Frontal cortex (tissue), 4 donors: ENCODE data around the gene MNAT1. TPM values are rescaled to one million over a fixed set of nuclear protein-coding genes. Genes with fewer than 3 reads are reported as not detected.
"Not testable (repeated sequence)": the region's sequence is repeated elsewhere in the genome, so short reads cannot be mapped to it uniquely, and the experiment has no call there.

Experiments used
- DNase-seq, 2 donors: peaks; one replicate each; pipeline ENCODE4 v3.0.0; 2012; ENCODE audit warnings: low spot score in 2 of 2
- FAIRE-seq: peaks from 2 replicates; lab custom pipeline; 2012; peaks lifted over from hg19 to GRCh38; lab: Jason Lieb, UNC
- total RNA-seq: library from RNA; depleted of rRNA; stranded (reverse); fragments of >200 nt; gene quantifications from one replicate; pipeline ENCODE4 v1.2.3, GENCODE V29; 2014
- donor health status: control.
- donor health status: control.
- donor health status: control.

Gene MNAT1
- total RNA-seq, 1 donor from 2014 or later: 76.2 TPM

DNA sequence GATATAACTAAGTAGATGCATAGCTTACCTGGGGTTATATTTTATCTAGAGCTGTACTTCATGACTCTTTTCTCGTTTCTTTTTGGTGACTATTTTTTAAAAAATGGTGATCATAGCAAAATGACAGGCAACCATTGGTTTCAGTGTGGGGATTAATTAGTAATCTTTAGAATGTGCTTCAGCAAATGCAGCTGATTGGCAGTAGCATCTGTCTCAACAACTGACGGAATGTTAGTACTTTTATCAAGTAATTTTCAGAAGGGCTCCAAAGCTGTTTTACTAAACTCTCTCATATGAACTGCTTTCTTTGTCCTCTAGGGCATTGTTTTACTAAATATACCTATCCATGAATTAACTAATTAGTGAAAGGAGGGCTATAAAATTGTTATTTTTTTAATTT lies 128.7 kb downstream of the MNAT1 start:
- DNase-seq: no peak
- no peak for FAIRE-seq

DNA sequence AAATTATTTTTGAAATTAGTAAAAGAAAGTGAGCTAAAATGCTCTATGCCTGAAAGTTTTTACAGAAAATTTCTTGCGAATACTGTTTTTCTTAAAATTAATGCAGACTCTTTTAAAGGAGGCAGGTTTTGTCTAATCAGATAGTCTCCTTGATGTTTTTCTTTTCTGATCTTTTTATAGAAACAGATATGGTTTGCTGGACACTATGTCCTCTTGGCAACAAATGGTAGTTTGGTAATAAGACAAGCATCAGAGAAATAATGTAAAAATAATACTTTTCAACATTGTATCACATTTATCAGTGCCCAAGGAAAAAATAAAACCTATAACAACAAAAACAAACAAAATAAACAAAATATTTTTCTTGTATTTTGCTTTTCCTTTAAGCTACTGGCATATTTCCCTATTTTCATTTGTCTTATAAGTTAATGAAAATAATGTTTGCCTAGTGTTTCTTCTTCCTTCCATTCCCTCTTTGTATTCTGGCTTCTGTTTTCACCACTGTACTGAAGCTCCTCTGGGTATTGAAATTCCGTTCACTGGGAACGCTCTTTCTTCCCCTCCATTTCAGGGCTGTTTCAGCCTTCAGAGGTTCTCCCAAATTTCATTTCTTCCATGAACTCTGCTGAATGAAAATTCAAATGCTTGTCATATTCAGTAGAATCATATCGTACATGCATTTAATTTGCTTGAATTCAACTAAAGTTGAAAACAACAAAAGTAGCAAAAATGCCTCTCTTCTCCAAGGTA lies 131.0 kb downstream of the MNAT1 start:
- FAIRE-seq (no peak), DNase-seq (no peak)

DNA sequence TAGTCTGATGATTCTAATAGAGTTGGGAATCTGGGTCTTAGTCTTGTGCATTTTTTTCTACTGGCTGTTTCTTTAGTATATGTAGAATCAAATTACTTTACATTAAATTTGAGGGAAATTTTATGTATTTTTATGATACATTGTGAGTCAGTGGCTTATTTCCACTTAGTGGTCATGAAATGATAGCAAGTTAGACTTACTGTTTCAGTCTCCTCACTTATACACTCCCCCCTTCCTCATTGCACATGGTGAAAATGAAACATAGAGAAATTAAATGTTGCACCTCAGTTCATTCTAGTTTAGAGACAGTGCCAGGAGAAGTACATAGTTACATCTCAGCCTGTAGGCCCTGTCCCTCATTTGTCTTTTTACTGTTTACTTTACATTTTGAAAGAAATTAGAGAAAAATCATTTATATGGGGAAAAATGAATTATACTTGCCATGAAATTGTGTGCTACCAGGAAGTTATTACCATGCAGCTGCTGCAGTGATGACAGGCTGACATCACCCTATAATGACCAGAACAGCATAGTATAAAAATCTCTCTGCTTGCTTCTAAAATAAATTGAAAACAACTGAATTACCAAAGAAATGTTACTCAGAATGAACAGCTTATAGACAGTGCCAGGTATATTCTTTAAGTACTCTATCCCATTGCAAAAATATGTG lies 133.1 kb downstream of the MNAT1 start:
- no peak for FAIRE-seq

DNA sequence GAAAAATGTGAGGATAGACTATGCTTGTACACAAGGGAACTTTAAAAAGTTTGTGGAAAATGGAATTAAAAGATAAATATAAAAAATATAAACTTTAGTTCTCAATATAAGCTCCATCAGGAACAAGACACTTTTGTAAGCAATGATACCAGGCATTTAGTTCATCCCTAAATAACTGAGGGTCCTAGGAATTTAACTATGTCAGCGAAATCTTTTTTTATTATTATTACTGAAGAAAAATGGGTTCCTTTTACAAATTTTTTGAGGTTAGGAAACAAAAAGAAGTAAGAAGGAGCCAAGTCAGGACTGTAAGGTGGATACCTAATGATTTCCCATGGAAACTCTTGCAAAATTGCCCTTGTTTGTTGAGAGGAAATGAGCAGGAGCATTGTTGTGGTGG lies 143.6 kb downstream of the MNAT1 start:
- FAIRE-seq: no peak
- DNase-seq: no peak

More for the DNA sequence above, 133.1 kb downstream of the MNAT1 start:
- no peak for DNase-seq

DNA sequence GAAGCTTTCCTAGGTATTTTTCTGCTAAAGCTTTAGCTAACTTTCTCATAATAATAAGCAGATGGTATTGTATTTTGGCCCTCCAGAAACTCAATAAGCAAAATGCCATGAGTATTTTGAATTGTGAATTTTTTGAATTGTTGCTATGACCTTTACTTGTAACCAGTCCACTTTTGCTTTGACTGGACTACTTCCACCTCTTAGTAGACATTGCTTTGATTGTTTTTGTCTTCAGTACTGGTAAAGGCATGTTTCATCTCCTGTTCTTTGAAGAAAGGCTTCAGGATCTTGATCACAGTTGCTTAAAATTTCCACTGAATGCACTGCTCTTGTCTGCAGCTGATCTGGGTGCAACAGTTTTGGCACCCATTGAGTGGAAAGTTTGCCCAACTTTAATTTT lies 144.0 kb downstream of the MNAT1 start:
- DNase-seq (no peak), FAIRE-seq (no peak)

DNA sequence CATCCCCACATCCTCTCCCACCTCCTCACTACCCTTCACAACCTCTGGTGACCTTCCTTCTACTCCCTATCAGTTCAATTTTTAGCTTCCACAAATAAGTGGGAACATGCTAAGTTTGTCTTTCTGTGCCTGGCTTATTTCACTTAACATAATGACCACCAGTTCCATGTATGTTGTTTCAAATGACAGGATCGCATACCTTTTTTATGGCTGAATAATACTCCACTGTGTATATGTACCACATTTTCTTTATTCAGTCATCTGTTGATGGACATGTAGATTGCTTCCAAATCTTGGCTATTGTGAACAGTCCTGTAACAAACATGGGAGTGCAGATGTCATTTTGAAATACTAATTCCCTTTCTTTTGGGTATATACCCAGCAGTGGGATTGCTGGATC lies 147.7 kb downstream of the MNAT1 start:
- FAIRE-seq: no peak

DNA sequence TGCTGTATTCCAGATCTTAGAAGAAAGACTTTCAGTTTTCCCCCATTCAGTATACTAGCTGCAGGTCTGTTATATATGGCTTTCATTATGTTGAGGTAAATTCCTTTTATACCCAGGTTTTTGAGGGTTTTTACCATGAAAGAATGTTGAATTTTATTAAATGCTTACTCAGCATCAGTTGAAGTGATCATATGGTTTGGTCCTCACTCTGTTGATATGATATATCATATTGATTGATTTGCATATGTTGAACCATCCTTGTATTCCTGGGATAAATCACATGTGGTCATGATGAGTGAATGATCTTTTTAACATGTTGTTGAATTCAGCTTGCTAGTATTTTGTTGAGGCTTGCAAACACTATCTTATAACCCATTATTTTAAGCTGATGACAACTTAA lies 149.6 kb downstream of the MNAT1 start:
- DNase-seq (no peak), FAIRE-seq (no peak)

More for the DNA sequence above, 147.7 kb downstream of the MNAT1 start:
- DNase-seq: no peak

DNA sequence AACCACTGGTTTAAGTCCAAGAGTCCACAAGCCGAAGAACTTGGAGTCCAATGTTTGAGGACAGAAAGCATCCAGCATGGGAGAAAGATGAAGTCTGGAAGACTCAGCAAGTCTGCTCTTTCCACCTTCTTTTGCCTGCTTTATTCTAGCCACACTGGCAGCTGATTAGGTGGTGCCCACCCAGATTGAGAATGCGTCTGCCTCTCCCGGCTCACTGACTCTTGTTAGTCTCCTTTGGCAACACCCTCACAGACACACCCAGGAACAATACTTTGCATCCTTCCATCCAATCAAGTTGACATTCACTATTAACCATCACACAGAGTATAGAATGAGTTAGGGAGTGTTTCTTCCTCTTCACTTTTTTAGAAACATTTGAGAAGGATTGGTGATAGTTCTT lies 156.1 kb downstream of the MNAT1 start:
- not testable (repeated sequence) for DNase-seq, FAIRE-seq

DNA sequence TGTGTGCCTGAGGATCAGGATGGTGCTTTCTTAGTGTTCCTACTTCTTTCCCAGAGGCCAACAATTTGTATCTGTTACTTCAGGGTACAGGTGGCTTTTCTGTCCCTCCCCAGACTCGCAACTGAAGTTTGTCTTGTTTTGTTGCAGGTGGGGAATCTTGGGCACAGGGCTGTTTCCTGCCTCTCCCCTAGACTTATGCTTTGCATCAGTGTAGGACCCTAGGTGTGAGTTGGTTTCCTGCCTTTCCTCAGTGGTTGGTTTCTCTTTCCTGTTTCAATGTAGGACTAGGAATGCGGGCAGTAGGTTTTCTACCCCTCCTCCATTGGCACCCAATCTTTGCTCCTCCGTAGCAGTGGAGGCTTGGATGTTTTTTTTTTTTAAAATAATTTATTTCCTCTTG lies 159.3 kb downstream of the MNAT1 start:
- FAIRE-seq: no peak
- DNase-seq: no peak

DNA sequence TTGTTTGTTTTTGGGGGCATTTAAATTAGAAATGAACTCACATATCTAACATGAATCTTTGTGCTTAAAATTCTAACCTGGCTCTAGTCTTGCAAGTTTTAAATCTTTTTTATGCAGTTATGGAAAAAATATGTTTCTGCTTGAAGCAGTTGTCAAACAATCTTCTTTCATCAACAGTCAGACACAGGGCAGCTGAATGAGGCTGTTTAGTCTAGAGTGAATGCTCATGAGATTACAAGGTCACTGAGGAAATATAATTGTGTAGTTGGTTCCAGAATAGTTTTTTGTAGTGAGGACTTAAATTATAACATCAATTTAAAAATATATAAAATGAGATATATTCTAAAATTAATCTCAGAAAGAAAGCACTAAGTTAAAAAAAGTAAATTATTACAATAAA lies 169.8 kb downstream of the MNAT1 start:
- FAIRE-seq: no peak
- no peak for DNase-seq

DNA sequence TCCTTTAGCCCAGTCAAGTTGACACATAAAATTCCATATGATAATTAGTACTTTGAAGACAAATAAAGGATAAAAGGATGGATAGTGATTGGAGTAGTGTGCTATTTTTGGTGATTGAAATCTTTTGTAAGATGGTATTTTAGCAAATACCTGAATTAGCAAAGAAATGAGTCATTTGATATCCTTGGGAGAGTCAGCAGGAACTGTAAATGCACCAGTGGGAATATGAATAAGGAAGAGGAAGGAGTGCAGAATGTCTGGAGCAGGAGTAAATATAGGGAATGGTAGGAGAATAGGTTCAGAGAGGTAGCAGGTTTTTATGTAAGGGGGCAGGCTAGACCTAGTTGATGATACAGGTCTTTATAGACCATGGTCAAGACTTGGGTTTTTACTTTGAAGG lies 171.4 kb downstream of the MNAT1 start:
- DNase-seq (no peak), FAIRE-seq (no peak)

DNA sequence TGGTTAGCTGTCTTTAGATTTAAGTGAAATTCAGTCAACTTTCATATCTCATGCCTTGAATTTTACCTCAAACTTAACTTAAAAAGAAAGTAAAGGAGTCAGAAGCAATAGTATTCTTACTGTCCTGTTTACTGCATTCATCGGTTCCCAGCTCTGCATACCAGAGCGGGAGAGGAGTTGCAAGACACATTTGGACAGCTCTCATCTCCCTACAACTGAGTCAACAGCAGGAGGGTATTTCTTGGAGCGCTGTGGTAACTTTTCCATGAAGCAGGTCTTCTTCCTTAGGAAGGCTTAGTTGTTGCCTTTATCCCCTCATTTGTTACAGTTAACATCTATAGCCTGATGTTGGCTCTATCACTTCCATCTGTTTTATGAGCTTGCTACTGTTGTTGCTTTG lies 181.2 kb downstream of the MNAT1 start:
- FAIRE-seq (no peak), DNase-seq (no peak)

DNA sequence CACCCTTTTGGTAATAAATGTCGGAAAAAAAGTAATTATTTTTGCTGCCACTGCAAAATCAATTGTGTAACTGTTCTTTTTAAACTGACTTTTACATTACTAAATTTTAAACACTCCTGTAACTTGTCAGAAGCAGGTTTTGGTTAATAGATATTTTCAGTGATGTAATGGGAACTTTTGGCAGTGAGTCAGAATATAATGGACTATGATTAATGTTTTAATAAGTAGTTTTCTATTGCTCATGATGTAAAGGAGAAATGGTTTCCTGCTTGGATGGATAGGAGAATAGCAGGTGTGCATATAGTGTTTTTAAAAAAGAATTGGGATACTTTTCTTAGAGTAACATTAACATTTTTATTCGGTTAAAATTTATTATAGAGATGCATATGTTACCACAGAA lies 187.5 kb downstream of the MNAT1 start:
- no peak for DNase-seq
- FAIRE-seq: no peak

DNA sequence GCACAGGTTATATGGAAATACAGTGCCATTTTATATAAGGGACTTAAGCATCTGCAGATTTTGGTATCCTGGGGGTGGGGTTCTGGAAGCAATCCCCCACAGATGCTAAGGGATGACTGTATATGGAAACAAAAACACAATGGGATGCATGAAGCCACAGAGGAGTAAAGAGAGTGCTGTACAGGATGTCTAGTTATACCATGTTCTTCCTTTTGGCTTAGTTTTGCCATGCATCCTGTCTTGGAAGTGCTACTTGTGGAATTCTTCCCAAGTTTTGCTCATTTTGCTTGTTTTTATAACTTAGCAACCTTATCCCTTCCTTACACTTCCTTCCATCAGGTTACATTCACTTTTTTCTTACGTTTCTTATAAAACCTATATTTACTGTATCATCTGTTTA lies 190.7 kb downstream of the MNAT1 start:
- FAIRE-seq (no peak), DNase-seq (no peak)

DNA sequence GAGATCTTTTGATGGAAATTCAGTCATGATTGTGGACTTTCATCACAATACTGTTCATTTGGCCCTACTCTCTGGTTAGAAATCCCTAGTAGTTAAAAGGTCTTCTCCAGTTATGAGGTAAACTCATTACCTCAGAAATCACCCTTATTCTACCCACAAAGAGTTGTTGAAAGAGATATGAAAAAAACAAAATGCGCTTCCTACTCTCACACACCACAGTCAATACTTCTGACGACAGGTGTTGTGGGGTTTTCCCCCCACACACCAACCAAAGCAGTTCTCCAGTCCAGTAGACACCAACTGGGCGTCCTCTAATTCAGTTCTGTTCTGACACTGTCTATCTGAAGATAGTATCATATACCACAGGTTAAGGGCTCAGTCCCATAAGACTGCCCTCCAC lies 191.4 kb downstream of the MNAT1 start:
- no peak for FAIRE-seq
- no peak for DNase-seq

DNA sequence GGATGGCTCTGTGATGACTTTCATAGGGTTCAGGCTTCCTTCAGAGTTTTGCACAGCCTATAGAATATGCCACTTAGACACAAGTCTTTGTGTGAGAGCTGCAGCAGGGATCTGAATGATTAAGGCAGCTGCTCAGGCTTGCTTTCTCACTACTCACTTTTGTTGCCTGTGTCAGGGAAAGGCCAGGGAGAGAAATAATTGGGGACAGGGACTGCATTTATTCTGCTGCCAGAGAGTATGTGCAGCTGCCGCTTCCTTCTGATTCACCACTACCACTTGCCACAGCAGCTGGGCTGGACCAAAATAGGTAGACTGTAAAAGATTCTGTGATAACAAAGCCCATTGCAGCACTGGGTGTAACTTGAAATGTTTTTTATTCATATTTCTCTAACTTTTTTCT lies 196.7 kb downstream of the MNAT1 start:
- DNase-seq (no peak), FAIRE-seq (no peak)

DNA sequence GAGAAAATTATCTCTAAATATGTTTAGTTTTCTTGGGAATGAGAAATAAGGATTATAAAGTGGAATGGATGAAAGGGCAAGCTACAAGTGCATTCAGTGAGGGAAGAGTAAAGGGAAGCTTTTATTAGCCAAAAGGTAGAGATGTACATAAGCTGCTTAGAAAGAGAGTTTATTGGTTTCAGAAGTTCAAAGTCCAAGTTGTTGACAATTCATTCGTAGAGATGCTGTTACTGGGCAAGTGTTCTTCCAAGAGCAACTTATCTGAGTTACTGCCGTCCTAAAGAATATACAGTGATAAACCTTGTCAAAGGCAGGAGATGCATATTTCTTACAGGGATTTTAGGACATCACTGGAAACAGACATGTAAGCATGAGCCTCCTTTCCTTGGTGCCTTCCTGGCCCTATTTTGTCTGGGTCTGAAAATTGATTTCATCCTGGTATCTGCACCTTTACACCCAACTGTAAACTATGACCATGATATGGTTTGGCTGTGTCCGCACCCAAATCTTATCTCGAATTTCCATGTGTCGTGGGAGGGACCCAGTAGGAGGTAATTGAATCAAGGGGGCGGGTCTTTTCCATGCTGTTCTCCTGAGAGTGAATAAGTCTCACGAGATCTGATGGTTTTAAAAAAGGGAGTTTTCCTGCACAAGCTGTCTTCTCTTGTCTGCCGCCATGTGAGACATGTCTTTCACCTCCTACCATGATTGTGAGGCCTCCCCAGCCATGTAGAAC lies 199.5 kb downstream of the MNAT1 start:
- DNase-seq: no peak
- no peak for FAIRE-seq

DNA sequence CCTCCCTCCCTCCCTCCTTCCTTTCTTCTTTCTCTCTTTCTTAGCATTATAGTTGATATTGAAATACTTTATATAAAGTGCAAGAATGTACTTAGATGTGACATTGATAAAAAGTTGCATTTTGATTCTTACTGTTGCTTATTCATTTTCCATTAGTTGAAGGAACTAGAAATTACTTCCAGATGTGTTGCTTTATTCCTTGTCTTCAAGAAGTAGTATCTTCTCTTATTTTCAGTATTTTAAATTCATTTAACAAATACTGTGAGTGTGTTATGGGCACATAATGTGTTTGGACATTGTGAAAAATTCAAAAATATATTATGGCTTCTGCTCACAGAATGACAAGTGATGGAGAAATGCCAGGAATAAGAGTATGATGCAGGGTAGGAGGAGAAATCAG lies 200.8 kb downstream of the MNAT1 start:
- FAIRE-seq (no peak), DNase-seq (no peak)

DNA sequence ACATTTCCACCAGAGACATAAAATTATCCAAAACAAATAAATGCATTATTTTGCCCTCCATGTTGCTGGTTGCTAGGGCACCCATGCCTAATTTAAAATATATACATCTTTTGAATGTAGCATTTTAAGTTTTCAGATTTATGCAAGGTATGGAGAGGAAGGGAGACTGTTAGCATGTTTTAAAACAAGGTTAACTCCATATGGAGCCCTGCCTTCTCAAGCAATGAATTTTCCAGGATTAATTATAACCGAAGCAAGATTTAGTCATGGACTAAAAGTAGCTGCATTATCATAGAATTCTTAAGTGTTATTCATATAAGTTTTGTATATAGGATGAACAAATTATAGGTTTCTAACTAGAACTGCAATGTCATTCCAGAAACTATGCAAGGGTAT lies 209.1 kb downstream of the MNAT1 start:
- FAIRE-seq: no peak

DNA sequence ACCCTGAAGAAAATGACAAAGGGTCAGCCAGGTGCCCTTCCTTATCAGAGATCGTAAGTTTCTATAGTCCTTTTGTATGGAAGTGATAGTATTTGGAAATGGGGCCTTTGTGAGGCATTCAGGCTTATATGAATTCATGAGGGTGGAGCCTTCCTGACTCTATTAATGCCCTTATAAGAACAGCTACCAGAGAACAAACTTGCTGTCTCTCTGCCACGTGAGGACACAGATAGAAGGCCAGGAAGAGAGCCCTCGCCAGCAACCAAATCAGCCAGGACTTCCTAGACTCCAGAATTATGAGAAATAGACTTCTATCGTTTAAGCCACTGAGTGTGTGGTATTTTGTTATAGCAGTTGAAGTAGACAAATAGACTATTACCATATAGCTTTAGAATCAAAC lies 209.6 kb downstream of the MNAT1 start:
- DNase-seq: no peak
- no peak for FAIRE-seq

More for the DNA sequence above, 209.1 kb downstream of the MNAT1 start:
- DNase-seq: no peak

DNA sequence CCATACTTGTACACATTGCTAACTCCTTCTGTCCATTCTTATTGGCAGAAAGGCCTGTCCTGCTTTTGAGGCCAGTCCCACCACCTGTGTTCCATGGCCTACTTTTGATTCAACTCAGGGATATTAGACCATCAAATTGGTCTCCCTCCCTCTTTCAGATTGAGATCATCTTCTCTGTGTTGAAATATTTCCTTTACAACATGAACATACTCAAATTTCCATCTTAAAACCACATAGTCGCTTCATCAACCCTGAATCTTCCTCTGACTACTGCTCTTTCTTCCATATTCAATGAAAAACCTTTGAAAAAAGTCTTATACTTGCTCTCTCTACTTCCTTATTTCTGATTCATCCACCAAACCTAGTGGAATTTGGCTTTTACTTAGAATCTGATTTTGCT lies 211.4 kb downstream of the MNAT1 start:
- FAIRE-seq (no peak), DNase-seq (no peak)
